ENCODE results near the gene ABLIM2.
A peak's percentile ranks its signal among the peaks of the same experiment; 100 is the strongest.

Gene ABLIM2

DNA sequence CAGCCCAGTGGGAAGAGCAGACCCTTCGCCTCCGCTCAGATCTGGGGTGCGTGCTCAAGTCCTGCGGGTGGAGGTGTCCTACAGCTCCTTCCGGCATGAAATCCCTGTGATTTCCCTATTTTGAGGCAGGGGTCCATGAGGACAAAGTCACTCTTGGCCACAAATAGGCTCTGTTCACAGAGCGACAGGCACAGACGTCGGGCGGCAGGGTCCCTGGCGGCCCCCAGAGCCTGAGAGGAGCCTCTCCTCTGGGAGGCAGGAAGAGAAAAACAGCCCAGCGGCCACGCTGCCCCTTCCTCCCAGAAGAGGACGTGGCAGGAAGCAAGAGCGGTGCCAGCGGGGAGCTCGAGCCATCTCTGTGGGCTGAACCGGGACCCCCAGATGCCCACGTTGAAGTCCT is 38.7 kb downstream of the ABLIM2 start:
- DNase-seq (ENCODE audit: low read depth) = no peak

DNA sequence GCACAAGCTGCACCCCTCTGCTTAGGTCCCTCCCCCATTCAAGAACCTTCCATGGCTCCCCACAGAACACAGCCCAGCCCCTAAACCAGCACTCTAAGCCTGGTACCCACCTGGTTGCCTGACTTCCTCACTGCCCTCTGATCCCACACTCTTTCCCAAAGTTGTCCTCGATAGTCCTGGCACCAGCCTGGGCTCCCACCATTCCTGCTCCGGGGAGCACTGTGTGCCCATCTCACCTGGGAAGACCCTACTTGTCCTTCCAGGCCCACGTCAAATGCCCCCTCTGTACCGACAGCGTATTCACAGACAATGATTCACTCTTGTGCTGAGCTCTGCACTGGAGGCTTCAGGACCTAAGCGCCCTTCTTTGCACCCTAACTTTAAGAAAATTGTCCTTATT is 40.1 kb downstream of the ABLIM2 start:
- DNase-seq (ENCODE audit: low read depth) = no peak

DNA sequence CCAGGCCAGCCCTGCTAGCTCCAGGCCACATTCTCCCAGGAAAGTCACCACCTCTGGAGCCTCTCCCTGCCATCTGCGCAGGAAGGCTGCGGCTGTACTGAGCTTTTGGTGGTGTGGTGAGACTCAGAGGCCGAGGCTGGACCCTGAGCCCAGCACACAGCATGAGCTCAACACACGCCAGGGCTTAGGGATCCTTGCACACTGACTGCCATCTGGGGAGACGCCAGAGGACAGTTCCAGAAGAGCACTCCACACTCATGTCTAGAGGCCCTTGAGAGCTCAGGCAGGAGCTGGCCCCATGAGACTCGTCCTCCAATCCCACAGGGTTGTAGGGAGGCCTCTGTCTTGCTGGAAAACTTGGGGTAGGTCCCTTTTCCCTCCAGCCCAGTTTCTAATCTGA is 40.6 kb downstream of the ABLIM2 start:
- no peak for DNase-seq (ENCODE audit: low read depth)

DNA sequence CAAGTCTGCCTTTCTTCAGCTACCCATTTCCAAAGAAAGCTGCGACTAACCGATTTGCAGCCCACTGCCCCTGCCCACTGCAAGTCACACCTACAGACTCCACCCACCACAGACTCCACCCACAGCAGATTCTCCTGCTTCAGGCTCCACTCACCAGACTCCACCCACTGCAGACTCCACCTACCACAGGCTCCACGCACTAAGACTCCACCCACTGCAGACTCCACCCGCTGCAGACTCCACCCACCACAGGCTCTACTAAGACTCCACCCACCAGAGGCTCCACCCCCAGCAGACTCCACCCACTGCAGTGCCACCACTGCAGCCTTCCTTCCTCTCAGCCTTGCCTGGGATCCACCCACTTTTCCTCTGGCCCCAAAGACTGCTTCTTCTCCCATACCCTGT is 41.3 kb downstream of the ABLIM2 start:
- DNase-seq (ENCODE audit: low read depth) = peak; percentile 7

DNA sequence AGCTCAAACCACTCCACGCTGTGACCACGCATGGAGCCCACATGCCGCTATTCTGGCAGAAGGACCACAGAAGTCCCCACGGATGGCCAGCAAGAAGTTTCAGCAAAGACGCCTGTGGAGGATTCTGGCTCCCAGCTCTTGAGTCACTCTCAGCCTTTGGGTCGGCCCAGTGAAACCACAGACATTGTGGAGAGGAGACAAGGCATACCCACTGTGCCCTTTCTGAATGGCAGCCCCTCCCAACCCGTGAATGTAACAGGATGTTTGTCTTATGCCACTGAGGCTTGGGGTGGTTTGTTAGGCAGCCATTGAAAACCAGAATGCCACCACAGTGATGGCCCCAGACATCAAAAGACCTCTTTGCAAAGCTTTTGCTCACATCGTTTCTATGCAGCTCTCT is 42.7 kb downstream of the ABLIM2 start:
- DNase-seq (ENCODE audit: low read depth) = no peak

DNA sequence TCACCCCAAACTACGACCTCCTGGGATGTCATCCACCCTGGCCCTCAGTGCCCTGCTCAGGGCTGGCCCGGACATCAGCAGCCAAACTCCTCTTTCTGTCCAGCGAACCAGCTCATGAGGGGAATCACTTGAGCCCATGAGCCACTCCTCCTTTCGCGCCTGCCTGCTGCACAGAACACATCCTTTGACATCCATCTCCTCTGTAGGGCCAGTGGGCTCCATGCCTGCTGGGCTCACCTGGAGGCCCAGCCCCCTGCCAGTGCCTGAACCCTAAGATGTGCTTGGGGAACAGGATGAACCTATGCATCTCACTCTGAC is 43.5 kb downstream of the ABLIM2 start:
- DNase-seq (ENCODE audit: low read depth) = no peak

DNA sequence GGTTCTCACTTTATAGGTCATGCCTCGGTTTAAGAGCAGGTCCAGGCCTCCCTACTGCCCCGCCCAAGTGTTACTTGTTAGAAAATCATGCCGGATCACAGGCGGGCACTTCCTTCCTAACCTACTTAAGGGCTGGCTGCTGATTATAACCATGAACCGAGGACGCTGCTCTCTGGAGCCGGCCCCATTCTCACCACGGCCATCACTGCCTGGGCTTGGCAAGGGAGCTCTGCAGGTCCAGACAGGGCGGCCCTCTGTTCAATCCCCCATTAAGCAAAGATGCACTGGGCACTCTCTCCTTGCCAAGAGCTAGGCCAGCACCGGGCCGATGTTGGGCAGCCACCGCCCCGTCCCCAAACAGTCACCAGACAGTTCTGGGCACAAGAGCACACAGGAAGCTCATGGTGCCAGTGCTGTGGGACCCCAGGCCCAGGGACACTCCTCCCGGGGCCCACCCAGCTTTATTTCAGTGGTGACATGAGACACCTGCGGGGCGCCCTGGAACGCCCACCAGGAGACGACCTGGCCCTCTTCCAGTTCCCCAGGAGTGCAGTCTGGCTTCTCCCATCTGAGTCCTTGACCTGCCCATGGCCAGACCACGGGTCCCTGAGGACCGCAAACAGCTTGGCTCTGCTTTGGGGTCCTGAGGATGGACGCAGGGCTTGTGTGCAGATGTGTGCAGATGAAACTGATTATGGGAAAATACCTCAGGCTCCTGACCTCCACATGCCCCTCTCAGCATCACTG is 44.0 kb downstream of the ABLIM2 start:
- no peak for DNase-seq (ENCODE audit: low read depth)

DNA sequence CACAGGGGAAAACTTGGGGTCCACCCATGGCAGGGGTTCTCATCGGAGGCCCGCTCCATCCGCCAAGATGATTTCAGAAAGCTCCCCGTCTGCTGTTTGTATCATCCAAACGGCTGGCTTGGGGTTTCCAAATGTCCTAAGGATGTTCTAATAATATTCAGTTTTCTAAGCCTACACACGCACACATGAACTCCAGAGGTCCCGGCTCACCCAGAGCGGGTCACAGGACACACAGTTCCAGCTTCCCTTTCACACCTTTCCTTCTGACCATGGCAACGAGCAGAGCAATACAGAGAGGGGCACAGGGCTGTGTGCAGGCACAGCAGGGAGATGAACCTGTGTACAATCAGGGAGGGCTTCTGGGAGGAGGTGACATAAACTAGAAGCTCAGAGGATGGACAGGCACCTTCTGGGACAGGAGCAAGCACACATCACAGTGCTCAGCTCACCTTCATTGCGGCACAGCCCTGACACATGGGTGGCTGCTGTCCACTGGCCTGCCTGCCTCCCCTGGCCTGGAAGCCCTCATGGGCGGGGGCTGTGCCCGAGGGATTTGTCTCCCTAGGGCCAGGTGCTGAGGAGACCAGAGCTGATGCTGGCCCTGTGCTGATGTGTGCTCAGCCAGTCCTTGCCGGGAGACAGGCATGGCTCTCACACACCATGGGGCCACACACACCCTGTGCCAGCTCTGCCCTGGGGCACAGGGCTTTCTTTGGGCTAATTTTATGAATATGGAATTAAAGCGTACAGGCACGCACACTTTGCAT is 44.8 kb downstream of the ABLIM2 start:
- DNase-seq (ENCODE audit: low read depth) = no peak

DNA sequence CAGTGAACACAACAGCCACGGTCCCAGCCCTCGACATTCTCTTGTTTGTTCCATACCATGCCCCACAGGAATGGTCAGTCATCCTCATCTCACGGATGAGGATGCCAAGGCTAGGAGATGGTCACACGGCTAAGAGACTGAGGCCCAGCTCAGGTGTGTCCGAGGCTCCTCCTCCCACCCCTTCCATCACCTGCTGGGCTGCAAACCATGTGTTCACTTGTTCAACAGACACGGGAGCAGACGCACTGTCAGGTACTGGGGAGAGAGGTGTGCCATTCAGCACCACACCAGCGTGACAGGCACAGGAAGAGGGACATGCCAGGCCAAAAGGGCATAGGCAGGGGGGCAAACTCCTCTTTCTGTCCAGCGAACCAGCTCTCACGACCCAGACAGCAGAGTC is 45.9 kb downstream of the ABLIM2 start:
- DNase-seq (ENCODE audit: low read depth) = no peak

DNA sequence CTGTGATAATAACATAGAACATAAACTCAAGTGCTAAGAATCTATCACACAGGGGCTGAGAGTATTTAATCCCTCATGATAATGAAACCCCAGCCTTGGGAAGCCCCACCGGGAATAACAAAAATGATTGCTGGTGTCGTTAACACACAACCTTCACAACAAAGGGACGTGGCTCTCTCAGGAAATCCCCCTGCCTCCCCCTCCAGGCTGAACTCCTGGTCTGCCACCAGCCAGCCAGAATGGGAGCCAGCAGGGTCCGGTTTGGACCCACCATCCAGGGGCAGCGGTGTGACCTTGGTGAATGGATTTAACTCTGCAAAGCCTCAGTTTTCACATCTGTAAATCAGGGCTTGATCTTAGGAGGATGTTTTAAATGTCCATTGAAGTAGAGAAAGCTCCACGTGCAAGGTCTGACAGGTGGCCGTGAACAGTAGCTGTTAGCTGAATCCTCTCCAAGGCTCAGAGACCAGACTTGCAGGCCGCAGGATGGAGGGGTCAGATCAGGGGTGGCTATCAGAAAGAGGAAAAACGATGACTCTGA is 46.5 kb downstream of the ABLIM2 start:
- no peak for DNase-seq (ENCODE audit: low read depth)

DNA sequence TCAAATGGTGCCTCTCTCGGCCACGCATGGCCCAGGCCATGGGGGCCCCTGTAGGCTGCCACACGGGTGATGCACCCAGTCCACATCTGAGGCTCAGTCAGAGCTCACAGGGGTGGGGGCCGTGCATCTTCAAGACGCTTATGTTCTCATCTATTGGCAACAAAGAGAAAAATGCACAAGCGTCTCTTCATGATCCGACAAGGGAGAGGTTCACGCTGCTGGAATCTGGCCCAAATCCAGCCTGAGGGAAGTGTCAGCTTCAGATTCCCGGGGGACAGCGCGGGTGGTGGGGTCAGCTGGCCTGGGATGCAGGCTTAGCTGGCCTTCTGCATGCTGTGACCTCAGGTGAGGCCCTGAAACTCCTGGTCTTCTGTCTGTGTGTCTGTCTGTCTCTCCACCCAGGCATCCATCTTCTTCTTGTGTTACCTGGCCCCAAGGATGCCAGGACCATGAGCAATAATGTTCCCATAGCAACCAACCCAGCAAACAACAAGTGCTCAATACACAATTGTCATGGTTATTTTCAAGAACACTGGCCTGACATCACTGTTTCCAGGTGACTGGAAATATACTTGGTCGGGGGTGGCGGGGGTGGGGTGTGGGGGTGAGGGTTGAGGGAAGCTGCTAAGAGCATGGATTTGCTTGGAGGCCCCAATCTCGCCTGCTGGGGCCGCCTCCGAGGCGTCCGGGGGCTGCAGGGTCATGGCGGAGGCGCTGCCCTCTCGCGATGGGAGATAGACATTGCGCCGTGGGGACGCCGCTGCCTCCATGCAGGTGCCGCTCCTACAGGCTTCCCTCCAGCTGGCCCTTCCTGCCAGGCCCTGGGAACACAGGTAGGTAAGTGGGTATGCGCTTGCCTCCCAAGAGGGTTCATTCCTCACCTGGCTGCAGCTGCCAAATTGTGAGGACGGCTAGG is 48.3 kb downstream of the ABLIM2 start:
- no peak for DNase-seq (ENCODE audit: low read depth)

DNA sequence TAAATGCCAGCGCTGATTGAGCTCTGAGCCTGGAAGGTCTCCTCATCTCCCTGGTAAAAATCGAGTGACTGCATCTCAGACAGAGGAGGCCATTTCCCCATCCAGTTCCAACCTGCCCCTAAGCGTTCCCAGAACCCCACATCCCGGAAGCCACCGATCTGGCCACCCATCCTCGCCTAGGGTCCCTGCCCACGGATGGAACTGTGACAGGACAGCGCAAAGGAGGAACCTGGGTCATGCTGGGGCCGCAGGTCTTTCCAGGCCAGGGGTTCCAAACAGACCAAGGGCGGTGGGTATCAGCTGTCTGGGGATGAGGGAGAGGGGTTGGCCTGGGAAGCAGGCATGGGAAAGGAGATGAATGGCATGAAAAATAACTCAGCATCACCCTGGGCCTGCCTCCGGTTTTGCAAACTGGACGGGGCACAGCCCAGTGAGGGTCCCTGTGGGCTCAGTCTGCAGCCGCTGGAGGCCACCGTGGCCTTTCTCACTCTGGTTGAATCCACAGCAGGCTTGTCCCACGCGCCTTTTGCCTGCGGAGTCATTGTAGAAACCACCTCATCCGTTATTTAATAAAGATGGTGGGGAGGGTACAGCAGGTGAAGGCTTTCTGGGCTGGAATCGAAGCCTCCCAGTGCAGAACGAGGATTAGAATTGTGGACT is 49.1 kb downstream of the ABLIM2 start:
- DNase-seq (ENCODE audit: low read depth) = no peak

DNA sequence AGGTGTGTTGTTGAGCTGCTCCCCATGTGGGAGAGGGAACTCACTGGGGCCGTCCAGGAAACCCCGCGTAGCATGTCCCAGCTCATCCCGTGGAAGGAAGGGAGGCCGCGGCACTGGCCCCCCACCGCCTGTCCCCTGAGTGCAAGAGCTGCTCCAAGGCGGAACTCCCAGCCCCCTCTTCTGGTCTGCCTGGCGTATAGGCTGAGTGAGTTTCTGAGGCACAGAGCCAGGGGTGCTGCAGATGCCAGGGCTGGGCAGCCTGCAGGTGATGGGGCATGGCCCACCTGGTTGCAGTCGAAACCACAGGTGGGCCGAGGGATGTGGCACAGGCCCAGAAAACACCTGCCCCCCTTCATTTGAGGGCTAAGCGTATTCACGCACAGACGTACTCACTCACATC is 49.6 kb downstream of the ABLIM2 start:
- no peak for DNase-seq (ENCODE audit: low read depth)

DNA sequence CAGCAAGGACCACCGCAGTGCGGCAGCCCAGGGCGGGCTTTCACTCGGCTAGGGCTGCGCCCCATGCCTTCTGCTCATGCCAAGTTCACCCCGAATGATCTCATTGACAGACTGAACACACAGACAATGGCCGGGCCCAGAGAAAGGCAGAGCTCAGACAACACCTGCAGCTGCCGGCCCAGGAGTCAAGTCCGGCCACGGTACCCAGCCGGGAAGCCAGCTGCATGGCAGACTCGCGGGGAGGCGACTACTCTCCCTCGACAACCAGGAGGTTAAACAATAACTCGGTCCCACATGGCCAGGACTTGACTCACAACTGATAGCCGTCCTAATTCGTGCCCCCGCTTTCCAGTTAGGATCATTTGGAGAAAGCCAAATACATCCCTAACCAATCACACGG is 50.4 kb downstream of the ABLIM2 start:
- DNase-seq (ENCODE audit: low read depth) = no peak

DNA sequence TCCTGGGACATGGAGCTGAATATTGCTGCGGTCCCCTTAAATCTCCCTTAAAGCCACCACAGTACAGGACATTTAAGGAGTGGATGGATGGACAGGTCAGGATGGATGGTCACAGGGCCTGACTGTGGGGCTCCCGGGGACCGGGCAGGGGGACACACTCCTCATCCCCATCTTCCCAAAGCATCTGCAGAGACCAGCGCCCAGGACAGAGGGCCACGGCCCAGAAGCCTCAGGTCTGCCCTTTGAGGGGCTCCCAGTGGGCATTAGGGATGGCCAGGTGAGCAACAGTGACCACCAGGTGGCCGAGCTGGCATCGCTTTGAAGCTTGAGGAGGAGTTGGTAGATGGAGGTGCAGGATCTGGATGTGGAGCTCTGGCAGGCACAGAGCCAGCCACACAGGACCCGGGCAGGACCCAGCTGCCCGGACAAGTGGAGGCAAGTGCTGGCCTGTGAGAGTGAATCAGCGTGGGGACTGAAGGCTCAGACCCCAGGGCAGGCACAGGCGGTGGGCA is 51.4 kb downstream of the ABLIM2 start:
- no peak for DNase-seq (ENCODE audit: low read depth)

DNA sequence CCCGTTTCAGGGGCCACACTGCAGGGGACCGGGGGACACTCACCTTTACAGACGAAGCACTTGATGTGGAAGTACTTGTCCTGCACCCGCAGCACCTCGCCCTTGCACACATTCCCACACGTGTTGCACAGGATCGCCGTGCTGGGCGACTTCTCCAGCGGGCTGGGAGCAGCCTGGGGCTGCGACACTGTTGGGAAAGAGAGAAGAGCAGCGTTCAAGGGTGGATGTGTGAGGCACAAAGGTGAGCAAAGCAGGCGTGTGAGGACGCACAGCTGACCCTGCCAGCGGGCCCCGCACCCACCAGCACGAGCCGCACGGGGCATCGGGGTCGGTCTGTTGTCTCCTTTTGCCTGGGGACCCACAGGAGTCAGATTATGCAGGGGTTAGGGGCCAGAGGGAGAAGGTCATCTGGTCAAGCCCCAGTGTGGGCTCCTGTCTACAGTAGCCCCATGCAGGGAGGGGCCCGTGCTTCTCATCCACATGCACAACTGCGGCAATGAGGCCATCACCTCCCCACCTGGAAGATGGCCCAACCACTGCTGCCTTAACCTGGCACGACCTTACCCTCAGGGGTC is 52.1 kb downstream of the ABLIM2 start:
- DNase-seq (ENCODE audit: low read depth) = no peak

DNA sequence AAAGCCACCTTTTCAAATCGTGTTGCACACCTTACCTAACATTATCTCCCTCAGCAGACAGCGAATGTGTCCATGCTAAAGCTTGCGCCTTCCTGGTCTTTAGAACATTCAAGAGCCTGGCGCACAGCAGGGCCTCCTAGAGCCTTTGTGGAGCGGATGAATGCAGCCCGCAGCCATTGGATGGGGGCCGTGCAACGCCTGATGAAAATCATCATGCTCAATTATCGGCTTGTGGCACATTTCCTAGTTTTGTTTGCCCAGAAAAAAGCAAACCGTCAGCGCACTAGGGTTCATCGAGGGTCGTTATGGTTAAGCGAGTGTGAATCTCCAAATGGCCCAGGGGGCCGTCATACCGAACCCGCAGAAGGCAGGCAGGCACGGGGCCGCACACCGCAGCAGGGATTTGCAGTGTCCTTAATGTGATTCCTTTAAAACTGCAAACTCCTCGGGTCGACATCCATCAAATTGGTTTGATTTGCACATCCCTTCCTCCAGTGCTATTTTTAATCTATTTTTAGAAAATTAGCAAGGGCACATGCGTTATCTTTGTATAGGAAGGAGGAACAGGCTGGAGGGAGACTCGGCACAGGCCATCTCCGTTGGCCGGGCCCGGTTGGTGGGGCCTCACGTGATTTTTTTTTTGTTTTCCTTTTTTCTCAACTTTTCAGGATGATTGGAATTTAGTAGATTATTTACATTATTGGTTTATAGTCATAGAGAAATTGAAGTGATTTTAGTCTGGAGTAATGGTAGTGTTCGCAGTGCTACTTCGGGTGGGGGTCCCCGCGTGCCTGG is 53.1 kb downstream of the ABLIM2 start:
- DNase-seq (ENCODE audit: low read depth) = no peak

DNA sequence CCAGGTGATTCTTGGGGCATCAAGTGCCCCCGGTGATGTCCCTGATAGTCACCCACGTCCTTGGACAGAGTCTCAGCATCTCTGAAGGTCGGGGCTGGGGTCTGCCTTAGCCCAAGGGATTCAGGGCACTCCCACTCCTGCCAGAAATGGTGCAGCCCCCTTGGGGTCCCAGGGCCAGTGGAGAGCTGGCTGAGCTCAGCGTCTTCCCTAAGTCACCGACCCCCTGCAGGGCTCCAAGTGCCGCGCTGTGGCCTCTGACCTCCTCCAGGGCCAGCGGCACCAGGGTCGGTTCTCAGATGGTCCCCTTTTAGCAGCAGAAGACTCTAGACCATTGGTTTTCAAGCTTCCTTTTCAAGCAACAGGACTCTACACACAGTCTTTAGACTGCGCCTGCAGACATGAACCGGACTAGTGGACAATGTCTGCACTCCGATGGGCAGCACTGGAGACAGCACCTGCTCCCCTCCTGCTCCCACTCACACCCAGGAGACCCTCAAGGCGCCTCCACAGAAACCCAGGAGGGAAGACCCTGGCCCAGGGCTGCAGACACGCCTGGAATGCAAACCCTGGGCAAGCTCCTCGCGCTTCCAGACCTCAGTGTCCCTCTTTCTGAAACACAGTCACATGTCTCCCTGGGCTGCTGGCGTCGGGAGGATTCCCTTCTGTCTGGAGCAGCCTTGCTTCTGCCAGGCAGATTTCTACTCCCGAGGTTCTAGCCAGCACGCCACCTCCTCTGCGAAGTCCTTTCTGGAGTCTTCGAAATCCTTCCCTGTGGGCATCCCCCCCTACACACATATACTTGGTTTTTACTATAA is 53.9 kb downstream of the ABLIM2 start:
- no peak for DNase-seq (ENCODE audit: low read depth)
